DND-41 (cell line): ENCODE data around the gene SLC24A3.

ENCODE experiments used
- ATAC-seq: fragments of 200-7000 bp; cut with Tn5 transposase; 3 replicates; pipeline ENCODE4 v1.9.1; 2021; ENCODE audit warnings: low read depth; ENCODE audit not compliant: insufficient read depth
- DNase-seq: peaks from one replicate; pipeline ENCODE4 v3.0.0-alpha.2; 2020
- H2AFZ ChIP-seq: 2 replicates; pipeline ENCODE4 v1.6.0; 2012; ENCODE audit warnings: low read depth, low read length
- H3K27ac ChIP-seq: 2 replicates; pipeline ENCODE4 v1.5.1; 2012; ENCODE audit warnings: low read length, inconsistent platforms
- H3K27me3 ChIP-seq: fragments of 200-600 bp; sonication (generic); 2 replicates; pipeline ENCODE4 v1.6.0; 2012; ENCODE audit warnings: low read length, mild to moderate bottlenecking, inconsistent platforms; ENCODE audit not compliant: insufficient read depth, poor library complexity
- H3K36me3 ChIP-seq: 2 replicates; pipeline ENCODE4 v1.5.1; 2012; ENCODE audit warnings: low read length, inconsistent platforms; ENCODE audit not compliant: insufficient read depth
- H3K4me1 ChIP-seq: 2 replicates; pipeline ENCODE4 v1.5.1; 2012; ENCODE audit warnings: mild to moderate bottlenecking, low read length; ENCODE audit not compliant: insufficient read depth
- H3K4me2 ChIP-seq: 2 replicates; pipeline ENCODE4 v1.6.0; 2012; ENCODE audit warnings: mild to moderate bottlenecking, moderate library complexity, low read length, inconsistent platforms; ENCODE audit not compliant: insufficient read depth
- H3K4me3 ChIP-seq, 2 experiments: fragments of 200-600 bp in 1 of 2; shearing (Covaris generic) in 1 of 2; 2 replicates each; pipeline ENCODE4 v1.5.1; 2012 to 2016; ENCODE audit warnings: inconsistent platforms in 2 of 2, low read length in 2 of 2, mild to moderate bottlenecking in 2 of 2, low read depth in 1 of 2, moderate library complexity in 1 of 2
- H3K79me2 ChIP-seq: 2 replicates; pipeline ENCODE4 v1.6.0; 2012; ENCODE audit warnings: low read length, inconsistent platforms; ENCODE audit not compliant: insufficient read depth
- H3K9ac ChIP-seq: 2 replicates; pipeline ENCODE4 v1.6.0; 2012; ENCODE audit warnings: low read depth, mild to moderate bottlenecking, inconsistent platforms, low read length, moderate library complexity
- H3K9me3 ChIP-seq: 2 replicates; pipeline ENCODE4 v1.5.1; 2012; ENCODE audit warnings: low read length, moderate library complexity, mild to moderate bottlenecking, inconsistent platforms; ENCODE audit not compliant: insufficient read depth, severe bottlenecking
- H4K20me1 ChIP-seq: 2 replicates; pipeline ENCODE4 v1.6.0; 2012; ENCODE audit warnings: low read length; ENCODE audit not compliant: insufficient read depth
- EZH2 ChIP-seq: IDR thresholded peaks from 3 replicates; pipeline ENCODE4 v1.6.1; 2012; ENCODE audit warnings: borderline replicate concordance, low read depth, mild to moderate bottlenecking, moderate library complexity, low read length, inconsistent platforms; ENCODE audit not compliant: severe bottlenecking
- TF ChIP-seq, protein P1 (sequence below): IDR thresholded peaks from 2 replicates; pipeline ENCODE4 v1.5.1; 2012; ENCODE audit warnings: borderline replicate concordance, low read length, moderate library complexity, mild to moderate bottlenecking; ENCODE audit not compliant: poor library complexity, severe bottlenecking; ENCODE audit errors: extremely low read depth

Gene SLC24A3

DNA sequence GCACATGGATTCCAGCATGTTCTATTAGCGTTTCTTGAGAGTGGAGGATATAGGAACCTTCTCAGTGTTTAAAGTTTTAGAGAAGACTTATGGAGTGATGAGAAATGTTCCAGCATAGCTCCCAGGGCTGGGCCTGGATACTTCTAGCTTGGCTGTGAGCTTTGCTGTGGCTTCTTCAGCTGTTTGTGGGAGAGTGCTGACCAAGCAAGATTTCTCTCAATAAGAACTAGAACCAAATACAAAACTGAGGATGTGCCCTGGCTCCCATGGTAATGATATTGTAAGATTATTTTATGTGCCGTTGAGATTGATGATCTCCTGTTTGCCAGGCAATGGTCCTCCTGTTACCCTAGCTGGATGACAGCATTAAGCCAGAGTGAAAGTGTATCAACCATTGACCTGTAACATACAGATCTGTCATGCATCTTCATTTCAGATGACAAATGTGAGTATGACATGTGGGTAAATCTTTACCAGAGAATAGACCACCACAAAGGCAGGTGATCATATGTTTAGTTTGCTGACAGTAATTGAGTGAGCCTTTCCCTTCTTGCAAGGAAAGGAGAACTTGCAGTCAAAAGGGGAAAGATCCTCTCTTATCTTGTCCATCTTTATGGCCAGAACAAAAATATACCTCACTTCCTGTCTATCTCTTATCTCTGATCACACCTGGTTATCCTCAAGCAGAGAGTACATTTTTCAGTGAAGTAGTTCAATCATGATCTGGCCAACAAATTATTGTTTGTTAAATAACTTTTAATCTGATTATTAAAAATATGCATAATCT, 180.1 kb downstream of the SLC24A3 start:
- TF ChIP-seq EZH2, result no peak
- TF ChIP-seq, protein P1, sequence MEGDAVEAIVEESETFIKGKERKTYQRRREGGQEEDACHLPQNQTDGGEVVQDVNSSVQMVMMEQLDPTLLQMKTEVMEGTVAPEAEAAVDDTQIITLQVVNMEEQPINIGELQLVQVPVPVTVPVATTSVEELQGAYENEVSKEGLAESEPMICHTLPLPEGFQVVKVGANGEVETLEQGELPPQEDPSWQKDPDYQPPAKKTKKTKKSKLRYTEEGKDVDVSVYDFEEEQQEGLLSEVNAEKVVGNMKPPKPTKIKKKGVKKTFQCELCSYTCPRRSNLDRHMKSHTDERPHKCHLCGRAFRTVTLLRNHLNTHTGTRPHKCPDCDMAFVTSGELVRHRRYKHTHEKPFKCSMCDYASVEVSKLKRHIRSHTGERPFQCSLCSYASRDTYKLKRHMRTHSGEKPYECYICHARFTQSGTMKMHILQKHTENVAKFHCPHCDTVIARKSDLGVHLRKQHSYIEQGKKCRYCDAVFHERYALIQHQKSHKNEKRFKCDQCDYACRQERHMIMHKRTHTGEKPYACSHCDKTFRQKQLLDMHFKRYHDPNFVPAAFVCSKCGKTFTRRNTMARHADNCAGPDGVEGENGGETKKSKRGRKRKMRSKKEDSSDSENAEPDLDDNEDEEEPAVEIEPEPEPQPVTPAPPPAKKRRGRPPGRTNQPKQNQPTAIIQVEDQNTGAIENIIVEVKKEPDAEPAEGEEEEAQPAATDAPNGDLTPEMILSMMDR, result no peak
- Histone ChIP-seq H3K9ac (no peak overlapping the region), H3K9me3 (peaks cover 5% of the 10 kb centered on the region), H3K4me2 (no peak overlapping the region), H3K4me3 (no peak overlapping the region), H3K79me2 (no peaks in the 10 kb centered on the region), H2AFZ (no peak overlapping the region), H3K36me3 (no peaks in the 10 kb centered on the region), H3K4me1 (no peaks in the 10 kb centered on the region), H3K27ac (no peak overlapping the region), H4K20me1 (no peaks in the 10 kb centered on the region), H3K27me3 (no peaks in the 10 kb centered on the region)
- DNase-seq (no peak), ATAC-seq (no peak)

DNA sequence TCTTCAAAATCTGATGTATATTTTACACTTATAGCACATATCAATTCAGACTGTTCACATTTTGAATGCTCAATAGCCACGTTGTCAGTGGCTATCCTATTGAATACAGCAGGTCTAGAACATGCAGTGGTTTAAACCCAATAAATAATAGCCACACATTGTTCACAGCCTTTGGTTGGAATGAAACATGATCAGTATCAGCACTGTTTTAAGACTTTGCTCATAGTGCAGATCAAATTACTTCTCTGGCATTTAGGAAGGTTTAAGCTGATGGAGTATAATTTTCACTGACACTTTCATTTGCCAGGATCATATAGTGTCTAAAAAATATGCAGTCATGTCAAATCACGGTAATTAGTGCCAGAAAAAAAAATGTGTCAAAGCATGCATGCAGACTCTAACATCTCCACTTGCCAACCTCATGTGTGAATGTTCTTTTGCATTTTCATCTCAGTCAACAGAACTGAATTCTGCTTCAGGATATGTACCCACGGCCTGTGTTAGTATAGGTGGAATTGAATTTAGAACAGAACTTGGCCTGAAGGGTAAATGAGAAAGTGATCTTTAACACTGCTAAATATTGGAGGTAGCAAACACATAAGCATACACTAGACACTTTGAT, 184.1 kb downstream of the SLC24A3 start:
- Histone ChIP-seq H3K9me3 (no peaks in the 10 kb centered on the region), H3K4me3 (no peak overlapping the region), H3K9ac (no peak overlapping the region), H3K27ac (no peak overlapping the region), H3K4me1 (no peaks in the 10 kb centered on the region), H3K79me2 (no peaks in the 10 kb centered on the region), H3K36me3 (no peaks in the 10 kb centered on the region), H2AFZ (no peak overlapping the region), H3K27me3 (no peaks in the 10 kb centered on the region), H3K4me2 (no peak overlapping the region), H4K20me1 (no peaks in the 10 kb centered on the region)
- DNase-seq (no peak), ATAC-seq (no peak)
- TF ChIP-seq, protein P1, result no peak
- no peak for TF ChIP-seq EZH2

DNA sequence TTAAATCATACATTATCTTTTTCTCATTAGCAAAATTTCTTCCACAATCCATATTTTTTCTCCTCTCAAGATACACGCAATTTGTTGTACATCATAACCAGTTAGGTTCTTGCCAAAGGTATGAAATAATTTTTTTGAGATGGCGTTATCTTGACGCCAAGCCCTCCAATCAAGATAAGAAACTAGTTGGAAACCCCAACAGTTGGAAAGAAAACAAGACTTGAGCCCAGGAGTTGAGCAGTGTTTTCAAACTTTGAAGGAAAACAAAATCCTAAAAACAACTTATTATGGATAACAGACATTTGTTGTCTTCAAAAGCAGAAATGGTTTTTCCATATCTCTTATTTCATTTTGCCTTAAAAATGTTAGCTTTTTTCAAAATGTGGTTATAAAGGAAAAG, 184.8 kb downstream of the SLC24A3 start:
- no peak overlapping the region for H3K9ac ChIP-seq
- no peaks in the 10 kb centered on the region for H3K79me2 ChIP-seq
- H3K36me3 ChIP-seq, result no peaks in the 10 kb centered on the region
- no peaks in the 10 kb centered on the region for H3K27me3 ChIP-seq
- no peaks in the 10 kb centered on the region for H3K9me3 ChIP-seq
- H3K27ac ChIP-seq, result no peak overlapping the region
- DNase-seq (no peak), ATAC-seq (no peak)
- no peaks in the 10 kb centered on the region for H3K4me1 ChIP-seq
- H3K4me2 ChIP-seq, result no peak overlapping the region
- no peaks in the 10 kb centered on the region for H4K20me1 ChIP-seq
- no peak overlapping the region for H3K4me3 ChIP-seq
- H2AFZ ChIP-seq, result no peak overlapping the region
- TF ChIP-seq, protein P1, result no peak
- TF ChIP-seq EZH2, result no peak
